ENCODE results near the gene TMEM41B.

GRCh38 chr11:9231848-9232177 lies 82.6 kb downstream of the TMEM41B start:
- TF ChIP-seq CTCF (conservative IDR thresholded peaks at IDR 0.05; ENCODE audit: low read depth, low read length) (no peak), EZH2 (IDR thresholded peaks at IDR 0.05; ENCODE audit: borderline replicate concordance, low read depth, low read length, poor library complexity, severe bottlenecking) (no peak)
